ENCODE data around the gene NT5DC4. TPM values are rescaled to one million over a fixed set of nuclear protein-coding genes. Genes with fewer than 3 reads are reported as not detected.

The NT5DC4 gene
- total RNA-seq, 1 donor from 2014 or later = not detected

GRCh38 chr2:112737542-112738232 lies 16.9 kb downstream of the NT5DC4 start:
- Histone ChIP-seq H3K27ac (ENCODE audit: low read depth, low read length) (peak overlapping the region; percentile 8), H3K9me3 (ENCODE audit: insufficient read depth, low read depth, low read length) (no peaks in the 10 kb centered on the region), H3K36me3 (ENCODE audit: insufficient read depth, low read length) (peaks cover 19% of the 10 kb centered on the region), H3K9ac (ENCODE audit: low read length) (no peak overlapping the region), H2AFZ (ENCODE audit: low read depth, low read length) (no peak overlapping the region), H3K79me2 (ENCODE audit: insufficient read depth, low read length) (no peaks in the 10 kb centered on the region), H3K4me2 (ENCODE audit: low read length) (peak overlapping the region; percentile 17), H3K27me3 (ENCODE audit: insufficient read depth, low read length) (peaks cover under 1% of the 10 kb centered on the region), H4K20me1 (ENCODE audit: insufficient read depth, low read length) (no peaks in the 10 kb centered on the region), H3K4me3 (ENCODE audit: insufficient read depth, low read depth, low read length) (no peak overlapping the region), H3K4me1 (ENCODE audit: insufficient read depth, low read length) (peaks cover 4% of the 10 kb centered on the region)
- Mint-ChIP-seq H3K4me3 (ENCODE audit: unreplicated experiment) (no peak overlapping the region), H3K27ac (ENCODE audit: unreplicated experiment) (no peak overlapping the region), H3K9me3 (ENCODE audit: unreplicated experiment) (no peaks in the 10 kb centered on the region), H3K27me3 (ENCODE audit: low read depth, unreplicated experiment) (peaks cover 10% of the 10 kb centered on the region), H3K36me3 (ENCODE audit: low read depth, unreplicated experiment) (no peaks in the 10 kb centered on the region), H3K4me1 (ENCODE audit: low read depth, unreplicated experiment) (no peaks in the 10 kb centered on the region)
- FAIRE-seq (no peak), DNase-seq (ENCODE audit: low read depth) (no peak)
- TF ChIP-seq EZH2 (IDR thresholded peaks at IDR 0.05; ENCODE audit: insufficient read depth, low read length) (no peak), CTCF (IDR thresholded peaks at IDR 0.05; ENCODE audit: insufficient read depth, low read depth, low read length) (no peak)

GRCh38 chr2:112740527-112740926 lies 19.7 kb downstream of the NT5DC4 start:
- Histone ChIP-seq H3K4me2 (ENCODE audit: low read length) (no peak overlapping the region), H3K4me3 (ENCODE audit: insufficient read depth, low read depth, low read length) (no peak overlapping the region), H3K36me3 (ENCODE audit: insufficient read depth, low read length) (peaks cover 26% of the 10 kb centered on the region), H3K4me1 (ENCODE audit: insufficient read depth, low read length) (peaks cover 4% of the 10 kb centered on the region), H3K27ac (ENCODE audit: low read depth, low read length) (no peak overlapping the region), H3K9ac (ENCODE audit: low read length) (no peak overlapping the region), H2AFZ (ENCODE audit: low read depth, low read length) (no peak overlapping the region), H3K79me2 (ENCODE audit: insufficient read depth, low read length) (no peaks in the 10 kb centered on the region), H3K27me3 (ENCODE audit: insufficient read depth, low read length) (no peaks in the 10 kb centered on the region), H4K20me1 (ENCODE audit: insufficient read depth, low read length) (no peaks in the 10 kb centered on the region), H3K9me3 (ENCODE audit: insufficient read depth, low read depth, low read length) (no peaks in the 10 kb centered on the region)
- TF ChIP-seq EZH2 (IDR thresholded peaks at IDR 0.05; ENCODE audit: insufficient read depth, low read length) (no peak), CTCF (IDR thresholded peaks at IDR 0.05; ENCODE audit: insufficient read depth, low read depth, low read length) (no peak)
- Mint-ChIP-seq H3K27ac (ENCODE audit: unreplicated experiment) (no peak overlapping the region), H3K27me3 (ENCODE audit: low read depth, unreplicated experiment) (peaks cover 4% of the 10 kb centered on the region), H3K4me1 (ENCODE audit: low read depth, unreplicated experiment) (no peaks in the 10 kb centered on the region), H3K9me3 (ENCODE audit: unreplicated experiment) (peaks cover 2% of the 10 kb centered on the region), H3K36me3 (ENCODE audit: low read depth, unreplicated experiment) (peaks cover 4% of the 10 kb centered on the region), H3K4me3 (ENCODE audit: unreplicated experiment) (no peak overlapping the region)
- DNase-seq (ENCODE audit: low read depth) (no peak), FAIRE-seq (no peak)

All from astrocyte (in vitro differentiated cells and primary cell).